Neuron (in vitro differentiated cells): ENCODE measurements around the gene KRABD2.
"Not testable (repeated sequence)": the region's sequence is repeated elsewhere in the genome, so short reads cannot be mapped to it uniquely, and the experiment has no call there.

Experiments
- H2AFZ ChIP-seq: one replicate; pipeline ENCODE4 v1.6.1; 2013; ENCODE audit warnings: low read depth, mild to moderate bottlenecking, inconsistent platforms, low read length, moderate library complexity
- H3K27me3 ChIP-seq: one replicate; pipeline ENCODE4 v1.6.1; 2013; ENCODE audit warnings: low read length; ENCODE audit not compliant: insufficient read depth
- H3K36me3 ChIP-seq: one replicate; pipeline ENCODE4 v1.6.1; 2013; ENCODE audit warnings: low read length; ENCODE audit not compliant: insufficient read depth
- H3K4me1 ChIP-seq: one replicate; pipeline ENCODE4 v1.6.1; 2013; ENCODE audit warnings: low read length; ENCODE audit not compliant: insufficient read depth
- H3K4me3 ChIP-seq: 2 replicates; pipeline ENCODE4 v1.5.1; 2013; ENCODE audit warnings: mild to moderate bottlenecking, low read length, moderate library complexity
- H3K9me3 ChIP-seq: one replicate; pipeline ENCODE4 v1.6.1; 2013; ENCODE audit warnings: low read length

Gene KRABD2

GRCh38 chr17:8386841-8387240 is 10.3 kb upstream of the KRABD2 start:
- Histone ChIP-seq H3K27me3 (no peaks in the 10 kb centered on the region), H3K4me3 (no peak overlapping the region), H3K9me3 (no peaks in the 10 kb centered on the region), H2AFZ (no peak overlapping the region), H3K36me3 (peaks cover 2% of the 10 kb centered on the region), H3K4me1 (peaks cover 9% of the 10 kb centered on the region)

GRCh38 chr17:8384801-8385378 is 8.4 kb upstream of the KRABD2 start:
- Histone ChIP-seq H3K27me3 (no peaks in the 10 kb centered on the region), H3K36me3 (peaks cover 20% of the 10 kb centered on the region), H3K9me3 (no peaks in the 10 kb centered on the region), H2AFZ (no peak overlapping the region), H3K4me3 (no peak overlapping the region), H3K4me1 (peaks cover 21% of the 10 kb centered on the region)

DNA sequence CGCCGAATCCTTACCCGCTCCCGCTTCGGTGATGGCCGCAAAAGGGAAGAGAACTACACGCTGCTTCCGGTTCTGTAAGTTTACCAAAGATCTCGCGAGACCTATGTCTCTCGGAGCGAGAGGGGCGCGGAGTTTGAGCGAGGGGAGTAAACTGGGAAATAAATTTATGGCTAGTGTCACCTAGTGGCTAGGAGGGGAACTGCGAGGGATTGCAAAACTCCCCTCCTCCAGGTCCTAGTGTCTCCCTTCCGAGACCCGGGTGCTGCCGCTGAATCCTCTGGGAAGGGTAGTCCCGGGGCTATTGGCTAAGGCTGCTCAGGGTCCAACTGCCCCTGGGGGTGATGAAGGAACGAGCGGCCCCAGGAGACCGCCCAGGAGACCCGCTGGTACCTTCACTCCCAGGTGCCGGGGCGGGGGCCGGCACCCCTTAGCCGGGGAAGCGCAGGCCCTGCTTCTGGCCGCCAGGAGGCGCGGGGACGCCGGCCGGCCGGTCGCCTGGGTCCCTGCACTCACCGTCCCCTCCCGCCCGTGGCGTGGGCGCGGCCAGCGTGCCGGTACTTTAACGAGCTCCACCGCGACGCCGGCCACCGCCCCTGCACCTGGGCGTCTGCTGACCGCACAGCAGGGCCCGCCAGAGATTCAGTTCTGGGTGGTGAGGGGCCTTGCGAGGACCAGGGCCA is 6.8 kb upstream of the KRABD2 start, which contains the start of gene RPL26:
Gene RPL26, minus strand, starts transcription at position 51 of the 680 bp plus-strand sequence. CDS start 883 bp downstream, outside the sequence.
- Histone ChIP-seq H3K4me3 (peak within 1 kb of the TSS; percentile 85), H3K9me3 (no peaks in the 10 kb centered on the region), H3K27me3 (no peaks in the 10 kb centered on the region), H3K4me1 (peaks cover 21% of the 10 kb centered on the region), H3K36me3 (peaks cover 36% of the 10 kb centered on the region), H2AFZ (peak within 1 kb of the TSS; percentile 98)

DNA sequence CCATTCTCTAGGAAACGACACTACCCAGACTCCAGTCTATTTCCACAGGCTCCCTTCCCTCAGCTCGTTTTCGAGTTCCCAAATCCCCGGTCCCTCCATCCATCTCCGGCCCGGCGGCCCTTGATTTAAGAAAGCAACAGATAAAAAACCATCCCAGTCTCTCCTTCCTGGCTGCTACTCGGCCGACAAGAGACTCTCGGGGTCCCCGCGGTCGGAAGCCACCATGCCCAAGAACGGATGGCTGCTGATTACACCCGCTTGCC is 6.3 kb upstream of the KRABD2 start:
- peaks cover 21% of the 10 kb centered on the region for H3K4me1 ChIP-seq
- H3K9me3 ChIP-seq = no peaks in the 10 kb centered on the region
- no peaks in the 10 kb centered on the region for H3K27me3 ChIP-seq
- H3K36me3 ChIP-seq = peaks cover 40% of the 10 kb centered on the region
- no peak overlapping the region for H2AFZ ChIP-seq
- peak overlapping the region; percentile 85 for H3K4me3 ChIP-seq

DNA sequence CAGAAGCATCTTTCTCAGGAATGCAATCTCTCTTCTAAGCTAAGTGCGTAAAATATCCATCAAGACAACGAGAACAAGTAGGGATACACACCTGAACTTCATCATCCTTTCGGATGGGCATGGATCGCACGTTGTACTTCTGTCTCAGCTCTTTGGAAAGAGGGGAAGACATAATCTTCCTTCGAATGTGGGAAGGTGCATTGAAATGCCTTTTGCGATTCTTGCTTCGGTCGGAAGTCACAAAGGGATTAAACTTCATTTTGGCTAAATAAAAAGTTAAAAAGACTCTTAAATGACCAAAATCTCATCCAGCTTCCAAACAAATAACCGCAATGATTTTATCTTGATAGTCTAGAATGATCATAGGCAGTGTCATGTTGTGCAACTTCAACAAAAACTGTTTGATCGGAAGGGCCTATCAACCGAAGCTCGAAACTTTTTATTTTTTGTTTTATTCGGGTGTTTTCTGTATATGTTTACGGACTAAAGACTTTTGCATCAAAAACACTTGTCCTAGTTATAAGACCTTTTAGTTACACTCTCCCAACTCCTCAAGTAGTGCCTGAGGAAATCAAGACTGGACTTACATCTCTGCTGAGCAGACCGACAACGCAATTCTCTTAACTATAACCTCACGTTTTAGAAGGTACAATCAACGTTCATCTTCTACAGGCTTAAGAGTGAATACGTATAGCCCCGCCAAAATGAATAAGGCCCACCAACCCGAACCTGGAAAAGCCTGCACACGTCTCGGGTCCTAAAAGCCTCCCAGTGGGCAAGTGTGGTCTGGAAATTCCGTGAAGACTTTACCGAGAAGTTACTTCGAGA is 5.8 kb upstream of the KRABD2 start:
- Histone ChIP-seq H2AFZ (no peak overlapping the region), H3K4me3 (peak overlapping the region; percentile 85), H3K27me3 (no peaks in the 10 kb centered on the region), H3K36me3 (peaks cover 44% of the 10 kb centered on the region), H3K9me3 (no peaks in the 10 kb centered on the region), H3K4me1 (peaks cover 21% of the 10 kb centered on the region)

- no peaks in the 10 kb centered on the region for H3K9me3 ChIP-seq
- no peaks in the 10 kb centered on the region for H3K27me3 ChIP-seq
- peaks cover 49% of the 10 kb centered on the region for H3K36me3 ChIP-seq
- H3K4me3 ChIP-seq = no peak overlapping the region
- H3K4me1 ChIP-seq = peaks cover 33% of the 10 kb centered on the region
- H2AFZ ChIP-seq = no peak overlapping the region
Measured at GRCh38 chr17:8380049-8380448, 3.5 kb upstream of the KRABD2 start.

DNA sequence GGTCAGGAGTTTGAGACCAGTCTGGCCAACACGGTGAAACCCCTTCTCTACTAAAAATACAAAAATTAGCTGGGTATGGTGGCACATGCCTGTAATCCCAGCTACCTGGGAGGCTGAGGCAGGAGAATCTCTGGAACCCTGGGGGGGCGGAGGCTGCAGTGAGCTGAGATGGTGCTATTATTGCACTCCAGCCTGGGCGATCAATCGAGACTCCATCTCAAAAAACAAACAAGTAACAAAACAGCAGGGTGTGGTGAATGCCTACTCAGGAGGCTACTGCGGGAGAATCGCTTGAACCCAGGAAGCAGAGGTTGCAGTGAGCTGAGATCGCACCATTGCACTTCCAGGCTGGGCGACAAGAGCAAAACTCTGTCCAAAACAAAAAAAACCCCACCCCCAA is 1.6 kb upstream of the KRABD2 start:
- H3K9me3 ChIP-seq, H3K4me3 ChIP-seq, H3K27me3 ChIP-seq, H2AFZ ChIP-seq: not testable (repeated sequence)
- peaks cover 27% of the 10 kb centered on the region for H3K4me1 ChIP-seq
- peaks cover 49% of the 10 kb centered on the region for H3K36me3 ChIP-seq

- H3K4me3 ChIP-seq = no peak overlapping the region
- peaks cover 27% of the 10 kb centered on the region for H3K4me1 ChIP-seq
- H3K36me3 ChIP-seq = peaks cover 49% of the 10 kb centered on the region
- H2AFZ ChIP-seq = no peak overlapping the region
- no peaks in the 10 kb centered on the region for H3K9me3 ChIP-seq
- H3K27me3 ChIP-seq = no peaks in the 10 kb centered on the region
Measured at GRCh38 chr17:8377422-8377821, 918 bp upstream of the KRABD2 start.

- Histone ChIP-seq H3K4me3 (peak overlapping the region; percentile 68), H3K27me3 (no peaks in the 10 kb centered on the region), H2AFZ (no peak overlapping the region), H3K9me3 (no peaks in the 10 kb centered on the region), H3K4me1 (peaks cover 14% of the 10 kb centered on the region), H3K36me3 (peaks cover 51% of the 10 kb centered on the region)
Measured at GRCh38 chr17:8375738-8376259, 705 bp downstream of the KRABD2 start.

DNA sequence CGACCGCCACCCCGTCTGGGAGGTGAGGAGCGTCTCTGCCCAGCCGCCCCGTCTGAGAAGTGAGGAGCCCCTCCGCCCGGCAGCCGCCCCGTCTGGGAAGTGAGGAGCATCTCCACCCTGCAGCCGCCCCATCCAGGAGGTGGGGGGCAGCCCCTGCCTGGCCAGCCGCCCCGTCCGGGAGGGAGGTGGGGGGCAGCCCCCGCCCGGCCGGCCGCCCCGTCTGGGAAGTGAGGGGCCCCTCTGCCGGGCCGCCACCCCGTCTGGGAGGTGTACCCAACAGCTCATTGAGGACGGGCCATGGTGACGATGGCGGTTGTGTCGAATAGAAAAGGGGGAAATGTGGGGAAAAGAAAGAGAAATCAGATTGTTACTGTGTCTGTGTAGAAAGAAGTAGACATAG is 2.6 kb downstream of the KRABD2 start:
- H3K9me3 ChIP-seq, H3K4me3 ChIP-seq, H2AFZ ChIP-seq, H3K27me3 ChIP-seq: not testable (repeated sequence)
- Histone ChIP-seq H3K4me1 (peaks cover 12% of the 10 kb centered on the region), H3K36me3 (peaks cover 45% of the 10 kb centered on the region)

GRCh38 chr17:8372422-8372821 is 4.1 kb downstream of the KRABD2 start:
- Histone ChIP-seq H3K36me3 (peaks cover 40% of the 10 kb centered on the region), H3K4me1 (peaks cover 12% of the 10 kb centered on the region), H3K27me3 (no peaks in the 10 kb centered on the region), H2AFZ (no peak overlapping the region), H3K4me3 (no peak overlapping the region), H3K9me3 (no peaks in the 10 kb centered on the region)

GRCh38 chr17:8371786-8372185 is 4.7 kb downstream of the KRABD2 start:
- no peak overlapping the region for H2AFZ ChIP-seq
- no peaks in the 10 kb centered on the region for H3K27me3 ChIP-seq
- H3K9me3 ChIP-seq = no peaks in the 10 kb centered on the region
- H3K4me1 ChIP-seq = peaks cover 9% of the 10 kb centered on the region
- peaks cover 34% of the 10 kb centered on the region for H3K36me3 ChIP-seq
- H3K4me3 ChIP-seq = no peak overlapping the region

- peaks cover 44% of the 10 kb centered on the region for H3K36me3 ChIP-seq
- no peaks in the 10 kb centered on the region for H3K27me3 ChIP-seq
- H2AFZ ChIP-seq = no peak overlapping the region
- H3K4me1 ChIP-seq = no peaks in the 10 kb centered on the region
- H3K4me3 ChIP-seq = no peak overlapping the region
- no peaks in the 10 kb centered on the region for H3K9me3 ChIP-seq
Measured at GRCh38 chr17:8369944-8370343, 6.6 kb downstream of the KRABD2 start.
